A549 (cell line): Measurements from ENCODE around the gene SUOX. TPM values are rescaled to one million over a fixed set of nuclear protein-coding genes. Genes with fewer than 3 reads are reported as not detected.

Experiments used
- ATAC-seq, 2 experiments: fragments of 200-7000 bp in 1 of 2; fragments of >200 bp in 1 of 2; cut with Nextera tagmentation in 1 of 2; cut with Tn5 transposase in 1 of 2; 3 replicates each; pipeline versions ENCODE4 v1.8.0 to v1.9.1; 2018 to 2020; ENCODE audit warnings: mild to moderate bottlenecking in 1 of 2, moderate library complexity in 1 of 2
- CTCF ChIA-PET: fragments of 300-600 bp; sonication (Branson Sonifier 250); formaldehyde crosslinking; extraction: SDS; loops from one replicate; lab custom pipeline; 2021; ENCODE audit warnings: antibody characterized with exemption, inconsistent platforms; lab: Yijun Ruan, JAX
- POLR2A ChIA-PET: fragments of 350-600 bp; formaldehyde crosslinking; extraction: SDS; loops from one replicate; lab custom pipeline; 2021; ENCODE audit warnings: antibody characterized with exemption, inconsistent platforms; lab: Yijun Ruan, JAX
- DNase-seq, 2 experiments: peaks; one replicate each; pipeline versions ENCODE4 v3.0.0 to v3.0.0-alpha.2; 2011 to 2016; ENCODE audit warnings: low read depth in 1 of 2, low spot score in 1 of 2
- FAIRE-seq: peaks from 2 replicates; lab custom pipeline; 2011; peaks lifted over from hg19 to GRCh38; lab: Jason Lieb, UNC
- H3K27ac ChIP-seq, 2 experiments: fragments of >200 bp; sonication (Bioruptor Twin); formaldehyde crosslinking; 3 replicates each; pipeline ENCODE4 v1.5.1; 2016 to 2017
- H3K4me1 ChIP-seq: fragments of >200 bp; sonication (Bioruptor Twin); formaldehyde crosslinking; 3 replicates; pipeline ENCODE4 v1.6.1; 2016
- H3K4me2 ChIP-seq: fragments of >200 bp; sonication (Bioruptor Twin); formaldehyde crosslinking; 3 replicates; pipeline ENCODE4 v1.6.1; 2016
- H3K4me3 ChIP-seq: fragments of >200 bp; sonication (Bioruptor Twin); formaldehyde crosslinking; 3 replicates; pipeline ENCODE4 v1.5.1; 2016
- H3K9me3 ChIP-seq: fragments of >200 bp; sonication (Bioruptor Twin); formaldehyde crosslinking; 3 replicates; pipeline ENCODE4 v1.6.1; 2016
- BHLHE40 ChIP-seq: IDR thresholded peaks from 2 replicates; pipeline ENCODE4 v1.6.1; 2012; ENCODE audit warnings: low read depth, low read length, inconsistent platforms
- CBX8 ChIP-seq: fragments of 200-600 bp; sonication (generic); IDR thresholded peaks from 2 replicates; pipeline ENCODE4 v1.6.1; 2016
- CEBPB ChIP-seq, 2 experiments: fragments of >200 bp in 1 of 2; sonication (Bioruptor Twin) in 1 of 2; formaldehyde crosslinking in 1 of 2; IDR thresholded peaks; 2 replicates each; pipeline ENCODE4 v1.6.1; 2012 to 2016
- CHD2 ChIP-seq: fragments of 150-350 bp; IDR thresholded peaks from 2 replicates; pipeline ENCODE4 v1.6.1; 2014; ENCODE audit warnings: low read length; ENCODE audit not compliant: partially characterized antibody
- CHD4 ChIP-seq: fragments of 200-600 bp; sonication (generic); IDR thresholded peaks from 2 replicates; pipeline ENCODE4 v1.6.1; 2016; ENCODE audit warnings: antibody characterized with exemption, mild to moderate bottlenecking, borderline replicate concordance
- EHF ChIP-seq: fragments of 250-450 bp; sonication (Bioruptor Pico); IDR thresholded peaks from 2 replicates; pipeline ENCODE4 v1.5.0; 2020; ENCODE audit warnings: mild to moderate bottlenecking
- EHMT2 ChIP-seq: fragments of 200-600 bp; sonication (generic); IDR thresholded peaks from 2 replicates; pipeline ENCODE4 v1.6.1; 2016; ENCODE audit warnings: antibody characterized with exemption, low read depth, mild to moderate bottlenecking, moderate library complexity
- GATA3 ChIP-seq: IDR thresholded peaks from 2 replicates; pipeline ENCODE4 v1.6.1; 2012; ENCODE audit warnings: borderline replicate concordance
- HOXA7 ChIP-seq: fragments of 250-450 bp; sonication (Bioruptor Pico); IDR thresholded peaks from 2 replicates; pipeline ENCODE4 v1.5.0; 2020; ENCODE audit warnings: mild to moderate bottlenecking, moderate library complexity
- HOXB13 ChIP-seq: fragments of 250-450 bp; sonication (Bioruptor Pico); IDR thresholded peaks from 2 replicates; pipeline ENCODE4 v1.5.0; 2020; ENCODE audit warnings: low read depth, mild to moderate bottlenecking, moderate library complexity
- HOXB5 ChIP-seq: fragments of 250-450 bp; sonication (Bioruptor Pico); IDR thresholded peaks from 2 replicates; pipeline ENCODE4 v1.5.0; 2020; ENCODE audit warnings: mild to moderate bottlenecking, moderate library complexity
- JUNB ChIP-seq: fragments of >200 bp; sonication (Bioruptor Twin); formaldehyde crosslinking; IDR thresholded peaks from 2 replicates; pipeline ENCODE4 v1.6.1; 2016
- KDM1A ChIP-seq: fragments of 200-600 bp; sonication (generic); IDR thresholded peaks from 2 replicates; pipeline ENCODE4 v1.6.1; 2016; ENCODE audit warnings: low read depth, mild to moderate bottlenecking
- MAZ ChIP-seq: fragments of 150-350 bp; IDR thresholded peaks from 2 replicates; pipeline ENCODE4 v1.6.1; 2014; ENCODE audit warnings: antibody characterized with exemption, low read depth, low read length, borderline replicate concordance
- POLR2A ChIP-seq: IDR thresholded peaks from 2 replicates; pipeline ENCODE4 v1.6.1; 2012; ENCODE audit warnings: mild to moderate bottlenecking, low read length
- RARB ChIP-seq: fragments of 250-450 bp; sonication (Bioruptor Pico); IDR thresholded peaks from 2 replicates; pipeline ENCODE4 v1.8.0; 2021; ENCODE audit warnings: mild to moderate bottlenecking, moderate library complexity
- RNF2 ChIP-seq: fragments of 200-600 bp; sonication (generic); IDR thresholded peaks from 2 replicates; pipeline ENCODE4 v1.6.1; 2016; ENCODE audit warnings: low read depth, mild to moderate bottlenecking, antibody characterized with exemption, moderate library complexity, borderline replicate concordance
- TFCP2L1 ChIP-seq: fragments of 250-450 bp; sonication (Bioruptor Pico); IDR thresholded peaks from 2 replicates; pipeline ENCODE4 v1.5.0; 2021; ENCODE audit warnings: mild to moderate bottlenecking
- TP53 ChIP-seq: fragments of 250-450 bp; sonication (Bioruptor Pico); IDR thresholded peaks from 2 replicates; pipeline ENCODE4 v1.5.0; 2021; ENCODE audit warnings: mild to moderate bottlenecking, moderate library complexity
- ZC3H11A ChIP-seq: fragments of 450-650 bp; IDR thresholded peaks from 2 replicates; pipeline ENCODE4 v1.6.1; 2014; ENCODE audit warnings: antibody characterized with exemption, mild to moderate bottlenecking
- ZSCAN20 ChIP-seq: fragments of 250-450 bp; sonication (Bioruptor Pico); IDR thresholded peaks from 2 replicates; pipeline ENCODE4 v1.8.0; 2022; ENCODE audit warnings: mild to moderate bottlenecking, moderate library complexity
- WGBS: methylation state at CpG from one replicate; pipeline ENCODE4 v1.1.6; 2017; ENCODE audit errors: missing lambda C conversion rate; 5-methylcytosine and 5-hydroxymethylcytosine counted together
- polyA plus RNA-seq, 4 experiments: library from polyadenylated mRNA; depleted of rRNA in 3 of 4; stranded (reverse); fragments of >200 nt; fragmentation: RNase III in 1 of 4; extraction: RNeasy Plus Mini Kit Qiagen cat#74134 plus additional on column Dnase treatment in 1 of 4; gene quantifications; 2 replicates in 3 of 4; 3 replicates in 1 of 4; pipeline ENCODE4 v1.2.3, GENCODE V29; 2011 to 2017
- TF ChIP-seq, protein P1 (sequence below): fragments of >200 bp; sonication (Bioruptor Twin); formaldehyde crosslinking; IDR thresholded peaks from 3 replicates; pipeline ENCODE4 v1.5.1; 2016
- TF ChIP-seq, protein P2 (sequence below): fragments of 250-450 bp; sonication (Bioruptor Pico); IDR thresholded peaks from 2 replicates; pipeline ENCODE4 v1.5.0; 2020; ENCODE audit warnings: low read depth, mild to moderate bottlenecking, moderate library complexity
- TF ChIP-seq, protein P3 (sequence below): fragments of 250-450 bp; sonication (Bioruptor Pico); IDR thresholded peaks from 2 replicates; pipeline ENCODE4 v1.5.0; 2021; ENCODE audit warnings: mild to moderate bottlenecking, moderate library complexity, borderline replicate concordance
- TF ChIP-seq, protein P4 (sequence below): fragments of 150-350 bp; IDR thresholded peaks from 2 replicates; pipeline ENCODE4 v1.6.1; 2014; ENCODE audit warnings: low read depth, mild to moderate bottlenecking, low read length
- TF ChIP-seq, protein P5 (sequence below): fragments of 200-600 bp; sonication (generic); IDR thresholded peaks from 2 replicates; pipeline ENCODE4 v1.6.1; 2016; ENCODE audit warnings: antibody characterized with exemption, mild to moderate bottlenecking, moderate library complexity
- TF ChIP-seq, protein P6 (sequence below): fragments of >200 bp; sonication (Bioruptor Twin); formaldehyde crosslinking; IDR thresholded peaks from 3 replicates; pipeline ENCODE4 v1.6.1; 2016

The SUOX gene
- polyA plus RNA-seq, 2 of the 4 experiments (the other 2 are of a cell fraction), result 13.6 to 15.6 TPM

DNA sequence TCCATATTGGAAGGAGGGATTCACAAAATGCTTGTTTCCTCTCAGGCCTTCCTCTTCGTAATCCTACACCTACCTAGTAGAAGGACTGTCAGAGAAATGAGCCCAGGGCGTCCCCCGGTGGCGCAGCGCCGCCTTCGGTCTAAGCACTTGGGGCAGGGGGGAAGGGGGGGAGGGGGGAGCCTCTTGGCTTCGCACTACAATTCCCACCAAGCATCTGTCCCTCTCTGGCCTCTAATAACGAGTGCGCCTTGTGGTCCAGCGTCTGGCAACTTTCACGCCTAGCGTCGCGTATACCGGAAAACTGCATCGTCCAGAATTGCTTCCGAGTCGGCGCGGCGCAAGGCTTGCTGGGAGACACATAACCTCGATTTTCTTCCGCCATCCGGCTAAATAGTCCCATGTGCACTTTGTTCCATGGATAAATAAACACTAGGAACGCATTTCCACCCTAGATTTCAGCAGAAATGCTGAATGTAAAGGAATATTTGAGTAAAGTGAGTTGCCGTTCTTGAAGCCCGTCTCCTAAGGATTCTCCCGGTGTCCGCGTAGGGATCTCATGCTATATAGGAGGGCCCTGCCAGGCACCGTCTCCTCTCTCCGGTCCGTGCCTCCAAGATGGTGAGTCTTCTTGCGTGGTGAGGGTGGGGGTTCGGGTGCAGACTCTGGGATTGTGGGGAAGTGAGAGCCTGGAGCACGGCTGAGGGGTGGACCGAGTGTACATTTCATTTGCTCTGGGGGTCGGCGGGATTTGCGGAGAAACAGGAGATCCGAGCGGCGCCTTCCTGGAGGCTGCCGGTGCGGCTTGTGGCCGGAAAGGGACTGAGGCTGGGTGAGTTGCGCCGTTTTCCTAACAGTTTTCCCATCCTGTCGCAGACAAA, 44.7 kb downstream of the SUOX start, which contains the start of gene RPS26:
RPS26 (plus strand) TSS at position 367 of the 878 bp plus-strand sequence; CDS start at position 616, 249 bp downstream.
- ChIA-PET POLR2A (interaction anchor here (0.6 to 0.7 kb wide), 2 partner anchors 24 to 213 kb away, joined by 3 read pairs; no protein-coding TSS in a partner anchor), CTCF (interaction anchor here (0.7 to 2.1 kb wide), 6 partner anchors 16 to 65 kb away, joined by 3 to 26 read pairs (median 5); partner anchors contain the start of gene SUOX)
- DNase-seq, result peak; percentile 91 to 100
- no peaks in the 10 kb centered on the region for H3K9me3 ChIP-seq
- peak within 1 kb of the TSS; percentile 90 to 99 for H3K27ac ChIP-seq
- peaks cover 16% of the 10 kb centered on the region for H3K4me1 ChIP-seq
- WGBS, result under 1% methylated on average over 49 of the region's 50 CpGs
- peak; percentile 96 to 97 for ATAC-seq
- H3K4me3 ChIP-seq, result peak within 1 kb of the TSS; percentile 74
- H3K4me2 ChIP-seq, result peak within 1 kb of the TSS; percentile 84
- no peak for FAIRE-seq
- TF ChIP-seq CEBPB (IDR thresholded peaks at IDR 0.05) (no peak), ZSCAN20 (CRISPR knock-in tag) (no peak), RNF2 (no peak), EHMT2 (no peak), CBX8 (peak; percentile 65; the same call in 1 of the 2 replicates), ZC3H11A (no peak), HOXA7 (CRISPR knock-in tag) (no peak), JUNB (no peak), CHD4 (no peak), POLR2A (peak; percentile 99), HOXB13 (CRISPR knock-in tag) (no peak), CHD2 (peak; percentile 79), TP53 (CRISPR knock-in tag) (no peak), TFCP2L1 (peak; percentile 68; the same call in 1 of the 2 replicates), BHLHE40 (no peak), MAZ (no peak), GATA3 (no peak), EHF (CRISPR knock-in tag) (no peak; the same call in 1 of the 2 replicates), RARB (CRISPR knock-in tag) (0 out of 2 replicates have a peak, but pooled peaks have one; percentile 24), HOXB5 (no peak), KDM1A (no peak)
- TF ChIP-seq, protein P1, sequence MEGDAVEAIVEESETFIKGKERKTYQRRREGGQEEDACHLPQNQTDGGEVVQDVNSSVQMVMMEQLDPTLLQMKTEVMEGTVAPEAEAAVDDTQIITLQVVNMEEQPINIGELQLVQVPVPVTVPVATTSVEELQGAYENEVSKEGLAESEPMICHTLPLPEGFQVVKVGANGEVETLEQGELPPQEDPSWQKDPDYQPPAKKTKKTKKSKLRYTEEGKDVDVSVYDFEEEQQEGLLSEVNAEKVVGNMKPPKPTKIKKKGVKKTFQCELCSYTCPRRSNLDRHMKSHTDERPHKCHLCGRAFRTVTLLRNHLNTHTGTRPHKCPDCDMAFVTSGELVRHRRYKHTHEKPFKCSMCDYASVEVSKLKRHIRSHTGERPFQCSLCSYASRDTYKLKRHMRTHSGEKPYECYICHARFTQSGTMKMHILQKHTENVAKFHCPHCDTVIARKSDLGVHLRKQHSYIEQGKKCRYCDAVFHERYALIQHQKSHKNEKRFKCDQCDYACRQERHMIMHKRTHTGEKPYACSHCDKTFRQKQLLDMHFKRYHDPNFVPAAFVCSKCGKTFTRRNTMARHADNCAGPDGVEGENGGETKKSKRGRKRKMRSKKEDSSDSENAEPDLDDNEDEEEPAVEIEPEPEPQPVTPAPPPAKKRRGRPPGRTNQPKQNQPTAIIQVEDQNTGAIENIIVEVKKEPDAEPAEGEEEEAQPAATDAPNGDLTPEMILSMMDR, result peak; percentile 71
- TF ChIP-seq, protein P2, sequence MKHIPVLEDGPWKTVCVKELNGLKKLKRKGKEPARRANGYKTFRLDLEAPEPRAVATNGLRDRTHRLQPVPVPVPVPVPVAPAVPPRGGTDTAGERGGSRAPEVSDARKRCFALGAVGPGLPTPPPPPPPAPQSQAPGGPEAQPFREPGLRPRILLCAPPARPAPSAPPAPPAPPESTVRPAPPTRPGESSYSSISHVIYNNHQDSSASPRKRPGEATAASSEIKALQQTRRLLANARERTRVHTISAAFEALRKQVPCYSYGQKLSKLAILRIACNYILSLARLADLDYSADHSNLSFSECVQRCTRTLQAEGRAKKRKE (CRISPR knock-in tag), result no peak
- TF ChIP-seq, protein P3, sequence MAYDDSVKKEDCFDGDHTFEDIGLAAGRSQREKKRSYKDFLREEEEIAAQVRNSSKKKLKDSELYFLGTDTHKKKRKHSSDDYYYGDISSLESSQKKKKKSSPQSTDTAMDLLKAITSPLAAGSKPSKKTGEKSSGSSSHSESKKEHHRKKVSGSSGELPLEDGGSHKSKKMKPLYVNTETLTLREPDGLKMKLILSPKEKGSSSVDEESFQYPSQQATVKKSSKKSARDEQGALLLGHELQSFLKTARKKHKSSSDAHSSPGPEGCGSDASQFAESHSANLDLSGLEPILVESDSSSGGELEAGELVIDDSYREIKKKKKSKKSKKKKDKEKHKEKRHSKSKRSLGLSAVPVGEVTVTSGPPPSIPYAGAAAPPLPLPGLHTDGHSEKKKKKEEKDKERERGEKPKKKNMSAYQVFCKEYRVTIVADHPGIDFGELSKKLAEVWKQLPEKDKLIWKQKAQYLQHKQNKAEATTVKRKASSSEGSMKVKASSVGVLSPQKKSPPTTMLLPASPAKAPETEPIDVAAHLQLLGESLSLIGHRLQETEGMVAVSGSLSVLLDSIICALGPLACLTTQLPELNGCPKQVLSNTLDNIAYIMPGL (CRISPR knock-in tag), result peak; percentile 99
- TF ChIP-seq, protein P4, sequence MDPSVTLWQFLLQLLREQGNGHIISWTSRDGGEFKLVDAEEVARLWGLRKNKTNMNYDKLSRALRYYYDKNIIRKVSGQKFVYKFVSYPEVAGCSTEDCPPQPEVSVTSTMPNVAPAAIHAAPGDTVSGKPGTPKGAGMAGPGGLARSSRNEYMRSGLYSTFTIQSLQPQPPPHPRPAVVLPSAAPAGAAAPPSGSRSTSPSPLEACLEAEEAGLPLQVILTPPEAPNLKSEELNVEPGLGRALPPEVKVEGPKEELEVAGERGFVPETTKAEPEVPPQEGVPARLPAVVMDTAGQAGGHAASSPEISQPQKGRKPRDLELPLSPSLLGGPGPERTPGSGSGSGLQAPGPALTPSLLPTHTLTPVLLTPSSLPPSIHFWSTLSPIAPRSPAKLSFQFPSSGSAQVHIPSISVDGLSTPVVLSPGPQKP, result no peak
- TF ChIP-seq, protein P5, sequence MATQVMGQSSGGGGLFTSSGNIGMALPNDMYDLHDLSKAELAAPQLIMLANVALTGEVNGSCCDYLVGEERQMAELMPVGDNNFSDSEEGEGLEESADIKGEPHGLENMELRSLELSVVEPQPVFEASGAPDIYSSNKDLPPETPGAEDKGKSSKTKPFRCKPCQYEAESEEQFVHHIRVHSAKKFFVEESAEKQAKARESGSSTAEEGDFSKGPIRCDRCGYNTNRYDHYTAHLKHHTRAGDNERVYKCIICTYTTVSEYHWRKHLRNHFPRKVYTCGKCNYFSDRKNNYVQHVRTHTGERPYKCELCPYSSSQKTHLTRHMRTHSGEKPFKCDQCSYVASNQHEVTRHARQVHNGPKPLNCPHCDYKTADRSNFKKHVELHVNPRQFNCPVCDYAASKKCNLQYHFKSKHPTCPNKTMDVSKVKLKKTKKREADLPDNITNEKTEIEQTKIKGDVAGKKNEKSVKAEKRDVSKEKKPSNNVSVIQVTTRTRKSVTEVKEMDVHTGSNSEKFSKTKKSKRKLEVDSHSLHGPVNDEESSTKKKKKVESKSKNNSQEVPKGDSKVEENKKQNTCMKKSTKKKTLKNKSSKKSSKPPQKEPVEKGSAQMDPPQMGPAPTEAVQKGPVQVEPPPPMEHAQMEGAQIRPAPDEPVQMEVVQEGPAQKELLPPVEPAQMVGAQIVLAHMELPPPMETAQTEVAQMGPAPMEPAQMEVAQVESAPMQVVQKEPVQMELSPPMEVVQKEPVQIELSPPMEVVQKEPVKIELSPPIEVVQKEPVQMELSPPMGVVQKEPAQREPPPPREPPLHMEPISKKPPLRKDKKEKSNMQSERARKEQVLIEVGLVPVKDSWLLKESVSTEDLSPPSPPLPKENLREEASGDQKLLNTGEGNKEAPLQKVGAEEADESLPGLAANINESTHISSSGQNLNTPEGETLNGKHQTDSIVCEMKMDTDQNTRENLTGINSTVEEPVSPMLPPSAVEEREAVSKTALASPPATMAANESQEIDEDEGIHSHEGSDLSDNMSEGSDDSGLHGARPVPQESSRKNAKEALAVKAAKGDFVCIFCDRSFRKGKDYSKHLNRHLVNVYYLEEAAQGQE, result peak; percentile 36
- TF ChIP-seq, protein P6, sequence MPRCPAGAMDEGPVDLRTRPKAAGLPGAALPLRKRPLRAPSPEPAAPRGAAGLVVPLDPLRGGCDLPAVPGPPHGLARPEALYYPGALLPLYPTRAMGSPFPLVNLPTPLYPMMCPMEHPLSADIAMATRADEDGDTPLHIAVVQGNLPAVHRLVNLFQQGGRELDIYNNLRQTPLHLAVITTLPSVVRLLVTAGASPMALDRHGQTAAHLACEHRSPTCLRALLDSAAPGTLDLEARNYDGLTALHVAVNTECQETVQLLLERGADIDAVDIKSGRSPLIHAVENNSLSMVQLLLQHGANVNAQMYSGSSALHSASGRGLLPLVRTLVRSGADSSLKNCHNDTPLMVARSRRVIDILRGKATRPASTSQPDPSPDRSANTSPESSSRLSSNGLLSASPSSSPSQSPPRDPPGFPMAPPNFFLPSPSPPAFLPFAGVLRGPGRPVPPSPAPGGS, result peak; percentile 98
